HG02610 (cell line): ENCODE results near the gene HOXC13.

Source experiments
- ATAC-seq: cut with Tn5 transposase; IDR thresholded peaks from one replicate; pipeline ENCODE4 v1.9.1; 2021; ENCODE audit warnings: mild to moderate bottlenecking, moderate library complexity; ENCODE audit not compliant: unreplicated experiment

The HOXC13 gene

GRCh38 chr12:53954694-53955035, 16.0 kb downstream of the HOXC13 start, which contains the start of gene HOXC12:
TSS of gene HOXC12 (plus strand) at chr12:53954903. CDS start at chr12:53954930, 27 bp downstream.
- ATAC-seq = no peak

GRCh38 chr12:53955036-53955775, 16.6 kb downstream of the HOXC13 start:
- no peak for ATAC-seq

- ATAC-seq = no peak
Measured at GRCh38 chr12:53955776-53956250, 17.2 kb downstream of the HOXC13 start.

GRCh38 chr12:53956251-53956887, 17.7 kb downstream of the HOXC13 start:
- no peak for ATAC-seq

- no peak for ATAC-seq
Measured at GRCh38 chr12:53956914-53957536, 18.4 kb downstream of the HOXC13 start.

- no peak for ATAC-seq
Measured at GRCh38 chr12:53958128-53958527, 19.5 kb downstream of the HOXC13 start.

GRCh38 chr12:53959314-53959713, 20.7 kb downstream of the HOXC13 start:
- ATAC-seq = no peak

GRCh38 chr12:53960187-53961024, 21.8 kb downstream of the HOXC13 start:
- no peak for ATAC-seq

- ATAC-seq = no peak
Measured at GRCh38 chr12:53961025-53961761, 22.6 kb downstream of the HOXC13 start.

- ATAC-seq = no peak
Measured at GRCh38 chr12:53963005-53963404, 24.4 kb downstream of the HOXC13 start.

- no peak for ATAC-seq
Measured at GRCh38 chr12:53963434-53964314, 25.0 kb downstream of the HOXC13 start.

- ATAC-seq = no peak
Measured at GRCh38 chr12:53964315-53964713, 25.7 kb downstream of the HOXC13 start.

GRCh38 chr12:53965281-53966084, 26.9 kb downstream of the HOXC13 start:
- no peak for ATAC-seq

GRCh38 chr12:53966085-53966384, 27.4 kb downstream of the HOXC13 start:
- no peak for ATAC-seq

GRCh38 chr12:53966385-53967133, 27.9 kb downstream of the HOXC13 start:
- ATAC-seq = no peak

- ATAC-seq = no peak
Measured at GRCh38 chr12:53967421-53967925, 28.8 kb downstream of the HOXC13 start.

GRCh38 chr12:53968214-53969127, 29.8 kb downstream of the HOXC13 start:
- ATAC-seq = no peak
